NCI-H1417 treated with DMSO at 0.1 percent for 48 hours (cell line): Measurements from ENCODE around the gene TUT4.

Experiments used
- DNase-seq: peaks from one replicate; lab custom pipeline; 2025; lab: John Stamatoyannopoulos, UW

Gene TUT4

DNA sequence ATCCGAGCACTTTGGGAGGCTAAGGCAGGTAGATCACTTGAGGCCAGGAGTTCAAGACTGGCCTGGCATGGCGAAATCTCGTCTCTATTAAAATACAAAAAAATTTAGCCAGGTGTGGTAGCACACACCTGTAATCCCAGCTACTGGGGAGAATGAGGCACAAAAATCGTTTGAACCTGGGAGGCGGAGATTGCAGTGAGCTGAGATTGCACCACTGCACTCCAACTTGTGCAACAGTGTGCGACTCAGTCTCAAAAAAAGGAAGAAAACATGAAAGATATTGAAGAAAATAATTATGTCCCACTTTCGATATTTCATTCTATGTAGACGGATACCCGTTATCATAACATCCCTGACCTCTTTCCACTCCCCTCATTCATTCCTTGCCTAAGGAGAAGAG is 19.2 kb downstream of the TUT4 start:
- DNase-seq = no peak

DNA sequence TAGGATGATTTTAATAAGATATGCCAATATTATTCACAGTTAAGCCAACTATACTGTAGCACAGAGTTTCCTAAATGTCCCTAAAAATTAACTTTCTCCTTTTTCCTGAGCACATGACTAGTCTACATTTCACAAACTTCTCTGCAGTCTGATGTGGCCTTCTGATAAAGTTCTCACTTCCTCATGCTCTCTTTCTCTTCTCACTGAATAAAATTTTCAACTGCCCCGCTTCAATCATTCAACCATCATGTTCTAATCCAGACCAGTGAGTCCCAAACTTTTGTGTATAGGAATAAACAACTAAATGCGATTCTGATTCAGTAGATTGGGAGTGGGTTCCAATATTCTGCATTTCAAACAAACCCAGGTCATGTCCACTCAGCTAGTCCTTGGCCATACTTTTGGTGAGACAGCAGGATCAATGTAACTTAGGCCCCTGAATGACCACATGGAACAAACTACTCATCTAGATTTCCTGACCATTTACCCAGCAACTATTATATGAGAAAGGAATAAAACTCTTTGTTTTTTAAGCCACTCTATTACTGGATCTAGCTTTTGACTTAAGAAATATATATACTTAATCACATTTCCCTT is 20.1 kb downstream of the TUT4 start:
- DNase-seq = no peak

DNA sequence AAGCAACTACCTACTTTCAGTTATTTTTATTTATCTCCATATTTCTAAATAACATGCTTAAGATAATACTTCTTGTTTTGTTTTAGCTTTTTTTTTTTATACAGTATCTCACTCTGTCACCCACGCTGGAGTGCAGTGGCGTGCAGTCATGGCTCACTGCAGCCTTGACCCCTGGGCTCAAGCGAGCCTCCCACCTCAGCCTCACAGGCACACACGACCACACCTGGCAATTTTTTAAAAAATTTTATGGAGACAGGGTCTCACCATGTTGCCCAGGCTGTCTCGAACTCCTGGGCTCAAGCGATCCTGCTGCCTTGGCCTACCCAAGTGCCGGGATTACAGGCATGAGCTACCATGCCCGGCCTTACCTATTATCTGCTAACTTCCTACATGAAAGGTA is 20.6 kb downstream of the TUT4 start:
- DNase-seq = no peak

DNA sequence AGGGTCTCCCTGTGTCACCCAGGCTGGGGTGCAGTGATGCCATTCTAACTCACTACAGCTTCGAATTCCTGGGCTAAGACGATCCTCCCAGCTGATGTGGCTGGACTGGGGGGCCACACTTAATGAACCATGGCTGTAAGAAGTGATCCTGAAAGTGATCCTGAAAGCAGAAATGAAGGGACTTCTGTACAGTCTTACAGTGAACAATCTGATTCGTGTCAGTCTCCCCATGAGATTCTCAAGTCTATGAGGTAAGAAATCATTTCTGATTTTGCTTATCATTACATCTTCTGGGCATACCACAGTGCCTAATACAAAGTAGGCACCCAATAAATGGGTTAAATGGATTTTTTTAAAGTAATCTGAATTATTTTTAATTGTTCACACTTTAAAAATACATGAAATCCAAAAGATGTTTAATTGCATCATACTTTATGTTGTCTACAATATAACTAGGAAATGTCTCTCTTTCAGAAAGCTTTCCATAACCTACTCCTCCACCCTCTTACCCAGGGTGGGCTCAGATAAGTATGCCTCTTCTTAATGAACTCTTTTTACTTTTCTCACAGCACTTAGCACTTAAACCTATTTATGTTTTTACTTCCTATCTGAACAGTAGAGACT is 21.5 kb downstream of the TUT4 start:
- no peak for DNase-seq

DNA sequence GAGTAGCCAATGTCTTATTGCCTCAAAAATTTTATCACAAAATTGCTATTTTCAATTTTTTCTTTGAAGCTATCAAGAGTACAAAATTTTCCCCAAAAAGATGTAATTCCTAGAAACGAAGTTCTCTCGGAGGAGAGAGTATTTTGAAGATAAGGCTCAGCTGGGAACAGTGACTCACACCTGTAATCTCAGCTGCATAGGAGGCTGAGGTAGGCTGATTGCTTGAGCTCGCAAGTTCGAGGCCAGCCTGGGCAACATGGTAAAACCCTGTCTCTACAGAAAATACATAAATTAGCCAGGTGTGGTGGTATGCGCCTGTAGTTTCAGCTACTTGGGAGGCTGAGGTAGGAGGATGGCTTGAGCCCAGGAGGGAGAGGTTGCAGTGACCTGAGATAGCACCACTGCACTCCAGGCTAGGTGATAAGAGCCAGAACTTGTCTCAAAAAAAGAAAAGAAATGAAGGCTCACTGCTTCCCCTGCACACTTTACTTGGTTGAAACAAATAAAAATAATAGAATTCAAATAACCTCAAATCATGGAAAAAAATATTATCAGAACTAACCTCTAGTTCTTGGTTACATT is 22.2 kb downstream of the TUT4 start:
- DNase-seq = no peak

DNA sequence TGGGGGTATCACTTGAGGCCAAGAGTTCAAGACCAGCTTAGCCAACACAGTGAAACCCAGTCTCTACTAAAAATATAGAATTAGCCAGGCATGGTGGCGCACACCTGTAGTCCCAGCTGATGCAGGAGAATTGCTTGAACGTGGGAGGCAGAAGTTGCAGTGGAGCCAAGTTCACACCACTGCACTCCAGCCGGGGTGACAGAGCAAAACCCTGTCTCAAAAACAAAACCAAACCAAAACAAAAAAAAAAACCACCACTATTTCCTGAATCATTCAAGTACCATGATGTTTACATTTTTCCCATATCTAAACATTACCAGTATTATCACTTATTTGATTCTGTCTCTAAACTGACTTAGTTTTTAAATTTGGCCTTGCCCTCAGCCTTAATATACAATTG is 29.5 kb downstream of the TUT4 start:
- no peak for DNase-seq

DNA sequence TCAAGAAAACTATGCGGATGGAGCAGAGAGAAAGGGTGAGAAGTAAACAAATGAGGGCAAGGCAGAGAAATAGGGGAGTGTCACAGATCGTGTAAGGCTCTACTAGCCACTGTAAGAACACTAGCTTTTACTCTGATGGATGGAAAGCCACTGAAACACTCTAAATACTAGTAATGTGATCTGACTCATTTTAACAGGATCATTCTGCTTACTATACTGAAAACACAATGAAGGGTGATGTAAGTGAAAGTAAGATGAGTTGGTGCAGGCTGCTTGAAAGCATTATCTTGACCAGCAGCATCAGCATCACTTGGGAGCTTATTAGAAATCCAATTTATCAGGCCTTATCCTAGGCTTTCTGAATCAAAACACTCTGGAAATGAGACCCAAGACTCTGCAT is 32.7 kb downstream of the TUT4 start:
- DNase-seq = no peak

DNA sequence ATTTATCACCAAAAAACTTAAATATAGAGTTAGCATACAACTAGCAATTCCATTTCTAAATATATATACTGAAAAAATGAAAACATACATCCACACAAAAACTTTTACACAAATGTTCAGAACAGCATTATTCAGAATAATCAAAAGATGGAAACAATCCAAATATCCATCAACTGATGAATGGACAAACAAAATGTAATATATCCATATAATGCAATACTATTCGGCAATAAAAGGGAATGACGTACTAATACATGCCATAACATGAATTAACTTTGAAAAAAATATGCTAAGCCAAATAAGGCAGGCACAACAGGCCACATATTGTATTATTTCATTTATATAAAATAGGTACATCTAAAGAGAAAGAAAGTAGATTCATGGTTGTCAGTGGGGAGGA is 33.9 kb downstream of the TUT4 start:
- no peak for DNase-seq

DNA sequence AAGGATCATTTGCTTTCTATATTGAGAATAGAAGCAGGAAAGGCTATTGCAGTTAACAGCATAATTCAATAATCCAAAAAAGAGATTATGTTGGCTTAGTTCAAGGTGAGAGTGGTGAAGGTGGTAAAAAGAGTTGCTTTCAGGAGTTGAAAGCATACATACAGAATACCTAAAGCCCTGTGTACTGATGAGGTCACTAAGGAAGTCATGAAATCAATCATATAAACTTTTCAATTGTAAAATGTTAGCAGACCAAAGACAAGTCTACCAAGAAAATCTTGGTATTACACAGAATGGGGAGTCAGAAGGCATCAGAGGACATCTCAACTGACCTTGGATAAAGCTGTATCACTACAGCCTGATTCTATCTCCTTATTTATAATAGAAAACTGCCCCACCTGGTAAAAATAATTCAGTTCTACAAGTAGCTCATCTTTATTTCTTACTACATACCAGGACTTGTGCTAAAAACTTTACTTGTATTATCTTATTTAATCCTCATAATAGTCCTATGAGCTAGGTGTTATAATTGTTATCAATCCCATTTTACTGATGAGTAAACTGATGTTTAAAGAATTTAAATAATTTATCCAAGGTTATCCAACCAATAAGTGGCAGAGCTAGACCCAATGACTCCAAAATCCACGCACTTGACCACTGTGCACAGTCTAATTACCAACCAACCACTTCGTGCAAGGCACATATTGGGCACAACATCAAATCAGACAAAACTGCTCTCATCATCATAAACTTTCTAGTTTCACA is 40.9 kb downstream of the TUT4 start:
- no peak for DNase-seq

DNA sequence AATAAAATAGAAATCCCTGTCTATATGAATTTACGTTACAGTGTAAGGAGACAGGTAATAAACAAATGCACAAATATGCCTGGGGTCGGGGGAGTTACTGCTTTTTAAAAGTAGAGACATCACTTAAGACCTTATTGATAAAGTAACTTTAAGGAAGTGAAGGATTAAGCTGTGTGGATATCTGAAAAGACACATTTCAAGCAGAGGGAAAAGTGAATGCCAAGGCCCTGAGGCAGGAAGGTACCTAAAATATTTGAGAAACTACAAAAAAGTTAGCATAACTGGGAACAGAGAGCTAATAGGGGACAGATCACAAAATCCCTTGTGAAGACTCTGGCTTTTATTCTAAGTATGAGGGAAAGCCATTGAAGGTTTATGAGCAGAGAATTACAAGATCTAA is 41.5 kb downstream of the TUT4 start:
- DNase-seq = no peak

DNA sequence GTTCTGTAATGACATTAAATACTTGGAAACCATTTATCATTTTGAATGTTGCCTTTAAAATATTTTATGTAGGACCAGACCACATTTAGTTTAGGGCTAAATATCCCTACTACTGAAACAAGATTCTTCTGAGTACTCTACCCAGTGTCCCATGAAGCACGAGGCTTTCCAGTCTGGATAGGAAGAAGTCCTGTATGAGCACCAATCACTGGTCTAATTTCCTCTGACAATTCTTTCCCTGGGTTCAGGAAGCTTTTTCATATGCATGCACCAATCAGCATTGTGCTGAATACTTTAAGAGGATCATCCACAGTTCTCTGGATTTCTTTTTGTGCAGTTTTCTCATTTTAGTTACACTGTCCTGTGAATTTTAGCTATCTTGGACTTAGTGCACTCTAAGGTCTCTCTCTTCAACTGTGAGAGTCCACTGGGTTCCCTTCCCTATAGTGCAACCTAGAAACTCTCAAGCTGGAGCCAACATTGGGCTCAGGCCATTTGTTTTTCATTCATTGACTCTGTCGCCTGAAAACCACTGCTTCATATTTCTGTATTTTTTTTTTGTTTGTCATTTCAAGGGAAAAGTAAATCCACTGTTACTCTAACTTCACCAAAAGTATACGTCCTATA is 45.9 kb downstream of the TUT4 start:
- no peak for DNase-seq

DNA sequence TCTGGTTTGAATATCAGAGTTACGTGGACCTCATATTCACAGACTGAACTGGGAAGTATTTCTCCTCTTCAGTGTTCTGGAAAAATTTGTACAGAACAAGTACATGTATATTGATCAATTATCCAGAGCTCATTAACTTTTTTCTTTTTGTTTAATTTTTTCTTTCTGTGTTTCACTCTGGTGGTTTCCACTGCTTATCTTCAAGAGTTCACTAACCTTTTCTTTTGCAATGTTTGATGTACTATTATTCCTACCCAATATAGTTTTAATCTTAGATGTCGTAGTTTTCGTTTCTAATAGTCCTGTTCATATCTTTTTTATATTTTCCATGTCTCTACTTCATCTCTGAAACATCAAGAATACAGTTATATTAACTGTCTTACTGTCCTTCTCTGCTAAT is 46.5 kb downstream of the TUT4 start:
- no peak for DNase-seq

DNA sequence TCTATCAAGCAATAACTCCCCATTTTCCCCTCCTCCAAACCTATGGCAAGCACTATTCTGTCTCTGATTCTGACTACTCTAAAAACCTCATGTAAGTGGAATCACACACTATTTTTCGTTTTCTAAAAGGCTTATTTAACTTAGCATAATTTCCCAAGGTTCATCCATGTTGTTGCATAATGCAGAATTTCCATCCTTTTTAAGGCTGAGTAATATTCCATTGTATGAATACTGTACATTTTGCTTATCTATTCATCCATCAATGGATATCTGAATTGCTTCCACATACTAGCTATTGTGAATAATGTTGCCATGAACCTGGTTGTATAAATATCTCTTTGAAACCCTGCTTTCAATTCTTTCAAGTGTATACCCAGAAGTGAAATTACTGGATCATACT is 48.2 kb downstream of the TUT4 start:
- DNase-seq = no peak

DNA sequence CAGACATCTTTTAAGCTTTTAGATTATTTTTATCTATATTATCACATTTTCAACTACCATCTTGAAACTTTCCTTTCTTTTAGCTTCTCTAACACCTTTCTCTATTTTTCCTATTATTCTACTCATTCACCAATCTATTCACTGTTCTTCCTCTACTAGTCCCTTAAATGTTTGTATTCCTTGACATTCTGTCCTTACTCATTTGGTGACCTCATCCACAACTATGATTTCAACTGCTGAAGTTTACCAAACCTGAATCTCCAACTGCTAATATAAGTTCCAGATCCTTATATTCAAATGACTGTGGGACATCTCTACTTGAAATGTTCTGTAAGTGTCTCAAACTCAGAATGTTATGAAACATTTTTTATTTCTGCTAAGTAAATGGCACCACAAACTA is 49.2 kb downstream of the TUT4 start:
- DNase-seq = no peak

DNA sequence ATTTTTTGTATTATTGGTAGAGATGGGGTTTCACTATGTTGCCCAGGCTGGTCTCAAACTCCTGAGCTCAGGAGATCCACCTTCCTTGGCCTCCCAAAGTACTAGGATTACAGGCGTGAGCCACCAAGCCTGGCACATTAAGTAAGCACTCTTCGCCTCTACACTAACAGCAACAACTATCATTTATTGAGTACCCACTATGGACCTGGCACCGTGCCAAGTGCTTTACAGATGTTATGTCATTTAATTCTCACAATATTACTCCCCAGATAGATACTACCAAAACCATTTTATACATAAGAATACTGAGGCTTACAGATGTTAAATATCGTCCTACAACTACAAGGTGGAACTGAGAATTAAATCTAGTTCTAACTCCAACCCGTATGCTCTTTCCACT is 50.1 kb downstream of the TUT4 start:
- DNase-seq = no peak

DNA sequence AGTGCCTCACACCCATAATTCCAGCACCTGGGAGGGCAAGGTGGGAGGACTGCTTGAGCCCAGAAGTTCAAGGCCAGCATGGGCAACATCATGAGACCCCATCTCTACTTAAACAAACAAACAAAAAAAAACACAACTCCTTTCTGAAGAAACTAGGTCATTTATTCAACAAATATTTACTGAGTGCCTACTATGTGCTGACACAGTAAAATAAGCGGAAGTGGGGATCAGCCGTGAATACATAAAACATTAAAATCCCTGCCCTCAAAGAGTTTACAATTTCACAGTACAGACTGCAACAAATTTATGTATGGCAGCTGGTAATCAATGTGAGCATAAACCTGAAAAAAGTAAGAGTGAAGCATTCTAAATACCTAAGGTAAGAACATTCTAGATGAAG is 65.3 kb downstream of the TUT4 start:
- DNase-seq = no peak

DNA sequence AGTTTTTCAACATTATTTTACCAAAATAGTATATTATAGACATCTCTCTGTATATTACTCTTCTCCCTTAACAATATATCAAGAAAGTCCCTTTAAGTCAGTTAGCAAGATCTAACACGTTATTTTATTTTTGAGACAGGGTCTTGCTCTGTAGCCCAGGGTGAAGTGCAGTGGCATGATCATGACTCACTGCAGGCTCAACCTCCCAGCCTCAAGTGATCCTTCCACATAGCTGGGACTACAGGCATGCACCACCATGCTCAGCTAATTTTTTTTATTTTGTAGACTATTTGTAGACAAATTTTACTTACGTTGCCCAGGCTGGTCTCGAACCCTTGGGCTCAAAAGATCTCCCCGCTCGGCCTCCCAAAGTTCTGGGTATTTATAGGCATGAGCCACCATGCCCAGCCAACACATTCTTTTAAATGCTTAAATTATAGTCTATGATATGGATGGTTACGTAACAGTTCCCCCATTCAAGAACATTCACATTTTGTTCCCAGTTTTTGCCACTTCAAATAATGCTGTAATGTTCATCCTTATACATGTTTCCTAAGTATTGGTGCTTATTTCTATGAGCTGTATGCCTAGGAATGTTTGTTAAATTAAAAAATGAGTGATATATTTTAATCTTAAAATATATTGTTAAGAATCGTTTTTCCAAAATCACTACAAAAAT is 70.4 kb downstream of the TUT4 start:
- no peak for DNase-seq

DNA sequence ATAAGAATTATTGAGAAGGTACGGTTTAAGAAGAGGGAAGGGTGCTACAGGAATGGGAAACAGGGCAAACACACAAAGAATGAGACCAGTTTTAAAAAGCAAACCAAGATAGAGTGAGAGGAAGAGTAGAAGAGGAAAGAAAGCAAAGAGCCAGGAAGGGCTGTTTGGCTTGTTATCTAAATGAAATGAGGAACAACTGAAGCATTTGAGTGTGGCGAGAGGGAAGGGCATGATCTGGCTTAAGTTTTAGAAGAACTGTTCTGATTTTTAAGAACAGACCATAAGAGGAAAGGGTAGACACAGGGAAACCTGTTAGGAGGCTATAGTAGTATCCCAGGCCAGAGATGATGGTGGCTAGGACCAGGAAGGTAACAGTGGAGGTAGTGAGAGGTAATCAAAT is 73.8 kb downstream of the TUT4 start:
- no peak for DNase-seq

DNA sequence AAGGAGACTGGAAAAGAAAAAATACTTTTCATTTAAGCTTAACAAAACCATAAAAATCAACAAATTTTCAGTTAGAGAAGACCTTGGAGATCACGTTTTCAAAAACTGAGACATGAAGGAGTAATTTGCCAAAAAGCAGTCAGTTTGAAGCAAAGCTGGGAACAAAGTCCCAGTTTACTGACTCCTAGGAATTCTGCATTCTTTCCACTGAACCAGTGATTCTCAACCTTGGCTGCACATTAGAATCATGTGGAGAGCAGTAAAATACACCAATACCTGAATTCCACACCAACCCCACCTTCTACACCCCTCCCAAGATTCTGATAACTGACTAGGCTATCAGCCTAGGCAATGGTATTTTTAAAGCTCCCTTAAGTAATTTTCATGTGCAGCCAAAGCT is 75.0 kb downstream of the TUT4 start:
- no peak for DNase-seq

DNA sequence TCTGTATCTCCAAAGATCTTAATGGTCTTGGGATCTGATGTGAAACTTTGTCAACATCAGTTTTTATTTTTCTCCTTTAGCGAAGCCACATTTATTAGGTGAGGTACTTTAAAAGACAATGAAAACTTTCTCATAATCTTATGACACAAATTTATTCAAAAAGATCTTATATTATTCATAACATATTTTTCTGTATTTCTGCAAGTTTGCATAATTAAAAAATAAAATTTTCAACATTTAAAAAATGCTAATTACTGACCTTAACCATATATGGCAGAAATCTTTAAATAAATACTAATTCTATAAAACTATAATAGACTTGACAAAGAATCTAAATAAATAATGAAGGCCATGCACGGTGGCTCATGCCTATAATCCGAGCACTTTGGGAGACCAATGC is 75.9 kb downstream of the TUT4 start:
- no peak for DNase-seq

DNA sequence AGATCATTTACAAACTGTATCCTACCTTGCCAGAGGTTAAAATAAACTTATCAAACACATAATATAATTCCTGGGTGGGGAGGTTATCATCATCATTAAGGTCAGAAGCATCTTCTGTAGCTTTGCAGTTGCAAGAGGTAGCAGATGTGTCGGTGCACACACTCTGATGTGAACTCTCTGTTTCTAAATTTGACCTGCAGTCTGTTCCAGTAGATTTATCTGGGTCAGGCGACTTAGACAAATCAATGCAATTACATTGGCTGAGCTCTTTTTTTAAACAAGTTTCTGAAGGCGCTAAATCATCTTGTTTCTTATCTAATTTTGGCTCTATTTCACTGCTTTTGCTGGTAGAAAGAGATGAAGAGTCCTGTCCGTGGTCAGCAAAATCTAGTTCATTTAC is 78.1 kb downstream of the TUT4 start:
- DNase-seq = no peak

DNA sequence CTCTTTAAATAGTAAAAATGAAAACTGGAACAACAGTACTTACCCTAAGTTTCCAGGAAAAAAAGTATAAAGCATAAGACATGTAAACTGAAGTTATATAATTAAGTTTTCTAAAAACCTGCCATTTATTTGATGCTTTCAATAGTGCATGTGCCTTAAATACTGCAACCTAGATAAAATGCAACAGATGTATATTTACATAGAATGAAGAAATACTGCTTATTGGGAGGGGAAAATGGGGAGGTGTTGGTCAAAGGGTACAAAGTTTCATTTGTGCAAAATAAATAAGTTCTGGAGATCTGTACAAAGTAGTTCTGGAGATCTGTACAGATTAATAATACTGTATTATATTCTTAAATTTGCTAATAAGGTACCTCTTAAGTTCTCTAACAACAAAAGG is 79.9 kb downstream of the TUT4 start:
- no peak for DNase-seq
